MV-4-11 (cell line): Measurements from ENCODE around the gene PCGF3.
"Not testable (repeated sequence)": the region's sequence is repeated elsewhere in the genome, so short reads cannot be mapped to it uniquely, and the experiment has no call there.

Experiments
- DNase-seq: peaks from one replicate; lab custom pipeline; 2025; lab: John Stamatoyannopoulos, UW

The PCGF3 gene

GRCh38 chr4:764405-765169 is 59.0 kb downstream of the PCGF3 start:
- no peak for DNase-seq

- no peak for DNase-seq
These were observed 60.5 kb downstream of the PCGF3 start for GRCh38 chr4:766152-766515.

GRCh38 chr4:766559-767283 is 61.1 kb downstream of the PCGF3 start:
- DNase-seq: no peak

GRCh38 chr4:768076-768475 is 62.4 kb downstream of the PCGF3 start:
- DNase-seq: no peak

GRCh38 chr4:768995-769394 is 63.4 kb downstream of the PCGF3 start:
- DNase-seq: no peak

- DNase-seq: no peak
These were observed 63.9 kb downstream of the PCGF3 start for GRCh38 chr4:769511-769910.

GRCh38 chr4:770022-770421 is 64.4 kb downstream of the PCGF3 start:
- DNase-seq: no peak

GRCh38 chr4:771464-771863 is 65.8 kb downstream of the PCGF3 start:
- DNase-seq: no peak

- no peak for DNase-seq
These were observed 66.5 kb downstream of the PCGF3 start for GRCh38 chr4:772118-772517.

GRCh38 chr4:772776-773175 is 67.1 kb downstream of the PCGF3 start:
- no peak for DNase-seq

- no peak for DNase-seq
These were observed 67.6 kb downstream of the PCGF3 start for GRCh38 chr4:773214-773613.

- not testable (repeated sequence) for DNase-seq
These were observed 68.9 kb downstream of the PCGF3 start for GRCh38 chr4:774419-775092.

GRCh38 chr4:775485-775884 is 69.9 kb downstream of the PCGF3 start:
- not testable (repeated sequence) for DNase-seq

- DNase-seq: no peak
These were observed 71.3 kb downstream of the PCGF3 start for GRCh38 chr4:776743-777441.

GRCh38 chr4:777520-778262 is 72.1 kb downstream of the PCGF3 start:
- DNase-seq: no peak

GRCh38 chr4:779555-779954 is 73.9 kb downstream of the PCGF3 start:
- no peak for DNase-seq

- not testable (repeated sequence) for DNase-seq
These were observed 74.6 kb downstream of the PCGF3 start for GRCh38 chr4:780255-780654.

- no peak for DNase-seq
These were observed 75.3 kb downstream of the PCGF3 start for GRCh38 chr4:780716-781492.

- peak; percentile 98 for DNase-seq
These were observed 76.0 kb downstream of the PCGF3 start for GRCh38 chr4:781493-782216.
